Left ventricle myocardium inferior (tissue), 1 donor: ENCODE results near the gene ALDH16A1. TPM values are rescaled to one million over a fixed set of nuclear protein-coding genes. Genes with fewer than 3 reads are reported as not detected.

Source experiments
- DNase-seq: peaks from one replicate; pipeline ENCODE4 v3.0.0-alpha.2; 2020
- H3K27ac ChIP-seq: fragments of 200-600 bp; replicated peaks from 2 replicates; pipeline ENCODE4 v1.8.0; 2021
- H3K27me3 ChIP-seq: fragments of 200-600 bp; 2 replicates; pipeline ENCODE4 v1.8.0; 2021; ENCODE audit warnings: low read depth
- H3K36me3 ChIP-seq: fragments of 200-600 bp; 2 replicates; pipeline ENCODE4 v1.8.0; 2021
- H3K4me1 ChIP-seq: fragments of 200-600 bp; 2 replicates; pipeline ENCODE4 v1.8.0; 2021
- H3K4me3 ChIP-seq: fragments of 200-600 bp; 2 replicates; pipeline ENCODE4 v1.8.0; 2021; ENCODE audit warnings: mild to moderate bottlenecking, moderate library complexity
- H3K9me3 ChIP-seq: fragments of 200-600 bp; replicated peaks from 2 replicates; pipeline ENCODE4 v1.8.0; 2021
- intact Hi-C: fragments of 100-400 bp; cut with micrococcal nuclease; formaldehyde crosslinking; loops from one replicate; pipeline ENCODE4 v1.11.0; 2022
- total RNA-seq: library from RNA; stranded (reverse); fragmentation: NEBNext Ultra II Directional; extraction: Animal tissue kit (Norgen Biotek cat#: 25700); gene quantifications from one replicate; pipeline ENCODE4 v1.2.1, GENCODE V29; 2021
- TF ChIP-seq, protein P1 (sequence below): fragments of 200-600 bp; IDR thresholded peaks from 2 replicates; pipeline ENCODE4 v1.8.0; 2021; ENCODE audit warnings: antibody characterized with exemption, mild to moderate bottlenecking, borderline replicate concordance
- donor health status: DM: no; HTN: yes; CAD: no; lungs with severe emphysema.

Gene ALDH16A1
- total RNA-seq, 1 donor from 2014 or later: 9.6 TPM

DNA sequence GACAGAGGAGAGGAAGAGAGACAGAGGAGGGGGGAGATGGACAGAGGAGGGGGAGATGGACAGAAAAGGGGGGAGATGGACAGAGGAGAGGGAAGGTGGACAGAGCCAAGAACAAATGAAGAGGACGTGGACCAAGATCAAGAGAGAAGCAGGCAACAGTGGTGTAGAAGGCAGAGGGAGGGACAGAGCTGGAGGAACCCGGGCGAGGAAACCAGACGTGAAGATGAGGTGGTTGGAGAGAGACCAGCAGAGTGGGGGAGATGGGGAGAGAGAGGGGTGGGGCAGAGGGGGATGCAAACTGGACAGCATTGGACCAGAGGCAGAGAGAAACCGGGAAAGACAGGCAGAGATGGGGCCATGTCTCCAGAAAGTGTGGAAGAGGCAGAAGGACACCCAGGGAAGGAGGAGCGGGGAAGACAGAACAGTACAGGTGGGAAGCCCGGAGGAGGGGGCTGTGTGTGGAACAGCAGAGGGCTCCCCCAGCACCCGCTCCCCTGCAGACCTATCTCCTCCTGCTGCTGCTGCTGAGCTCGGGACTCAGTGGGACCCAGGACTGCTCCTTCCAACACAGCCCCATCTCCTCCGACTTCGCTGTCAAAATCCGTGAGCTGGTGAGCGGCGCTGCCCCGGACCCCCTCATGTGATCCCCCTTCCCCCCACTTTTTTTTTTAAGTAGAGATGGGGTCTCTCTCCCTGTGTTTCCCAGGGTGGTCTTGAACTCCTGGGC, 22.3 kb downstream of the ALDH16A1 start:
- Histone ChIP-seq H3K4me3 (peak overlapping the region; percentile 76), H3K27ac (peak overlapping the region; percentile 91)

DNA sequence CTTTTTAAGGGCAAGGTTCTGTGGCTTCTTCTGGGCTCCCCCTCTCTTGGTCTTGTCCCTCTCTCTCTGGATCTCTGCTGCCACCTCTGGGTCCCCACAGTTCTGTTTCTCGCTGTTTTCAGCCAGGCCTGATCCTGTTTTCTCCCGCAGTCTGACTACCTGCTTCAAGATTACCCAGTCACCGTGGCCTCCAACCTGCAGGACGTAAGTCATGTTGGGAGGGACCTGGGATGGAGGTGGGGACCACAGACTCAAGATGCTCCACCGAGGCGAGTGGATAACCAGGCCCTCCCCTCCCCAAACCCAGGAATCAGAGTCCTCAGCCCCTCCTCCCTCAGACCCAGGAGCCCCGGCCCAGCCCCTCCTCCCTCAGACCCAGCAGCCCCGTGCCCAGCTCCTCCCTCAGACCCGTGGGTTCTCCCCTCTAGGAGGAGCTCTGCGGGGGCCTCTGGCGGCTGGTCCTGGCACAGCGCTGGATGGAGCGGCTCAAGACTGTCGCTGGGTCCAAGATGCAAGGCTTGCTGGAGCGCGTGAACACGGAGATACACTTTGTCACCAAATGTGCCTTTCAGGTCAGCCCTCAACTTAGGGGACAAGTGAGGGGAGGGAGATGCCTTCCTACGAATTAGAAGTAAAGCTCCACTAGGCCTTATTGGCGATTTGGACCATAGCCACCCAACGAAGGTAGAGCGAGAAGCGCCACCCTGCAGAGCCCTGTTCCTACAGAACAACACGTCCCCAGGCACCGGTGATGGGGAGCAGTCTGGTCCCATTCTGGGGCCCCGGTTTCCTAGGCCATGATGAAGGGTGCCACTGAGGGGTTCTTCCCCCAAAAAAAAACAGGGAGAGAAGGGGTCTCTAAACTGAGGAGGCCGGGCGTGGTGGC, 23.2 kb downstream of the ALDH16A1 start:
- no peak for DNase-seq
- H3K27ac ChIP-seq: peak overlapping the region; percentile 91
- H3K9me3 ChIP-seq: no peaks in the 10 kb centered on the region
- peaks cover 27% of the 10 kb centered on the region for H3K4me1 ChIP-seq
- no peak overlapping the region for H3K4me3 ChIP-seq
- intact Hi-C loops: no loop called here
- TF ChIP-seq, protein P1, sequence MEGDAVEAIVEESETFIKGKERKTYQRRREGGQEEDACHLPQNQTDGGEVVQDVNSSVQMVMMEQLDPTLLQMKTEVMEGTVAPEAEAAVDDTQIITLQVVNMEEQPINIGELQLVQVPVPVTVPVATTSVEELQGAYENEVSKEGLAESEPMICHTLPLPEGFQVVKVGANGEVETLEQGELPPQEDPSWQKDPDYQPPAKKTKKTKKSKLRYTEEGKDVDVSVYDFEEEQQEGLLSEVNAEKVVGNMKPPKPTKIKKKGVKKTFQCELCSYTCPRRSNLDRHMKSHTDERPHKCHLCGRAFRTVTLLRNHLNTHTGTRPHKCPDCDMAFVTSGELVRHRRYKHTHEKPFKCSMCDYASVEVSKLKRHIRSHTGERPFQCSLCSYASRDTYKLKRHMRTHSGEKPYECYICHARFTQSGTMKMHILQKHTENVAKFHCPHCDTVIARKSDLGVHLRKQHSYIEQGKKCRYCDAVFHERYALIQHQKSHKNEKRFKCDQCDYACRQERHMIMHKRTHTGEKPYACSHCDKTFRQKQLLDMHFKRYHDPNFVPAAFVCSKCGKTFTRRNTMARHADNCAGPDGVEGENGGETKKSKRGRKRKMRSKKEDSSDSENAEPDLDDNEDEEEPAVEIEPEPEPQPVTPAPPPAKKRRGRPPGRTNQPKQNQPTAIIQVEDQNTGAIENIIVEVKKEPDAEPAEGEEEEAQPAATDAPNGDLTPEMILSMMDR: peak; percentile 55
- no peaks in the 10 kb centered on the region for H3K36me3 ChIP-seq
- no peaks in the 10 kb centered on the region for H3K27me3 ChIP-seq

More for the DNA sequence above, 22.3 kb downstream of the ALDH16A1 start:
- Histone ChIP-seq H3K36me3 (no peaks in the 10 kb centered on the region), H3K4me1 (peaks cover 27% of the 10 kb centered on the region), H3K27me3 (no peaks in the 10 kb centered on the region), H3K9me3 (no peaks in the 10 kb centered on the region)
- intact Hi-C loops: no loop called here
- DNase-seq: no peak
- TF ChIP-seq, protein P1: no peak

DNA sequence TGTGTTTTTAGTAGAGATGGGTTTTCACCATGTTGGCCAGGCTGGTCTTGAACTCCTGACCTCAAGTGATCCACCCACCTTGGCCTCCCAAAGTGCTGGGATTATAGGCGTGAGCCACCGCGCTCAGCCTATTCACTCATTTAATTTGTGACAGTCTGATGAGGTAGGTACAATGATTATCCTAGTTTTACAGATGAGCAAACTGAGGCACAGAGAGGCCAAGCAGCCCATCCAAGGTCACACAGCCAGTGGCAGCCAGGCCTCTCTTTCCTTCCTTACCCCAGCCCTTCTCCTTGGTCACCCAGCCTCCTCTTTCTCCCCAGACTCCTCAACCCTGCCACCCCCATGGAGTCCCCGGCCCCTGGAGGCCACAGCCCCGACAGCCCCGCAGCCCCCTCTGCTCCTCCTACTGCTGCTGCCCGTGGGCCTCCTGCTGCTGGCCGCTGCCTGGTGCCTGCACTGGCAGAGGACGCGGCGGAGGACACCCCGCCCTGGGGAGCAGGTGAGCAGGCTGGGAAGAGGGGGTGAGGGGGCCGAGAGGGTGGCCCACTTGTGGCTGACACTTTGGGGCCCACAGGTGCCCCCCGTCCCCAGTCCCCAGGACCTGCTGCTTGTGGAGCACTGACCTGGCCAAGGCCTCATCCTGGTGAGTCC, 27.1 kb downstream of the ALDH16A1 start:
- no peak overlapping the region for H3K4me3 ChIP-seq
- TF ChIP-seq, protein P1: no peak
- no peak overlapping the region for H3K27ac ChIP-seq
- H3K27me3 ChIP-seq: no peaks in the 10 kb centered on the region
- no peak for DNase-seq
- peaks cover 14% of the 10 kb centered on the region for H3K36me3 ChIP-seq
- no peaks in the 10 kb centered on the region for H3K9me3 ChIP-seq
- peaks cover 7% of the 10 kb centered on the region for H3K4me1 ChIP-seq
- intact Hi-C loops: no loop called here

DNA sequence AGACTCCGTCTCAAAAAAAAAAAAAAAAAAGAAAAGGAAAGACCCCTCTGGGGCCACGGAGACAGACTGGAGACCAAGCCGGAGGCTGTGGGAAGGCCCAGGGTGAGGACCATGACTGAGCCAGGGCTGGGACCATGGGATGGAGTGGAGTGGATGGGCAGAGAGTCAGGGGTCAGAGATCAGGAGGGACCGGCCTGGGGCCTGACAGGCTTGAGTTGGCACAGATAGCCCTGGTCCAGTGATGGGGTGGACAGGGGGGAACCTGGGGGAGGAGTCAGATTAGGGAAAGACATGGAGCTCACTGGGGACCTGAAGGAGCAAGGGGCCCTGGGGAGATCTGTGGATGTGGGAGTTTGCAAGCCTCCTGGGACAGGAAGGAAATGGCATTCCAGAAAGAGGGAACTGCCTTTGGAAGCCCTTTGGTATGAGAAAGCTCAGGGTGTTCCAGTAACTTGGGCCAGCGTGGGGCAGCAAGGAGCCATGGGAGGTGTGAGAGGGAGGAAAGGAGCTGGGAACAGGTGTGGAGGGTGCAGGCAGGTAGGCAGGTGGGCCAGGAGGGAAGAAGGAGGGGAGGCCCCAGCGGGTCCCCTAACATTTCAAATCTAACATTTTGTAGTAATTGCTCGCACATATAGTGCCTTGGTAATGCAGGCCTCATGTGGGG, 28.1 kb downstream of the ALDH16A1 start:
- no peaks in the 10 kb centered on the region for H3K9me3 ChIP-seq
- no peak overlapping the region for H3K27ac ChIP-seq
- intact Hi-C loops: no loop called here
- H3K36me3 ChIP-seq: peaks cover 14% of the 10 kb centered on the region
- H3K27me3 ChIP-seq: no peaks in the 10 kb centered on the region
- H3K4me3 ChIP-seq: no peak overlapping the region
- TF ChIP-seq, protein P1: no peak
- peaks cover 7% of the 10 kb centered on the region for H3K4me1 ChIP-seq
- DNase-seq: no peak

DNA sequence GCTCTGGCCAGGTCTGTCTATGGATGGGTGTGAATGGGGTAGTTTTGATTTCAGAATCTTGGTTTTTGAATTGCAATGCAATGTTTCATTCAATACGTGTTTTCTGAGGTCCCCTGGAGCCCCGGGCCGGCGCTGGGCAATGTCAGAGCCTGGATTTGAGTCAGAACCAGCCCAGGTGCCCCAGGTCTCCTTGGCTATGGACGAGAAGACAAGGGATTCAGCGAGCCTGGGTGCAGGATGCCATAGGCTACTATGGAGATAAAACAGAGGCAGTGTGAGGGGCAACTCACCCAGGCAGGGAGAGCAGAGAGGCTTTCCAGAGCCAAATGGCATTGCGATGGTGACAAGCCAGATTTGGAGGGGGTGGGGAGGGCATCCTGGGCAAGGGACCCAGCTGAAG, 33.2 kb downstream of the ALDH16A1 start:
- intact Hi-C loops: no loop called here
- H3K27ac ChIP-seq: peak overlapping the region; percentile 93
- no peak for DNase-seq
- peaks cover 39% of the 10 kb centered on the region for H3K4me1 ChIP-seq
- TF ChIP-seq, protein P1: no peak
- H3K4me3 ChIP-seq: no peak overlapping the region
- H3K27me3 ChIP-seq: no peaks in the 10 kb centered on the region
- H3K9me3 ChIP-seq: no peaks in the 10 kb centered on the region
- peaks cover 34% of the 10 kb centered on the region for H3K36me3 ChIP-seq
